B cell (primary cell): ENCODE data around the gene CEP85.

Experiments
- CTCF ChIP-seq: fragments of 200-600 bp; IDR thresholded peaks from one replicate; pipeline ENCODE4 v1.8.0; 2022; ENCODE audit warnings: antibody characterized with exemption, mild to moderate bottlenecking
- EZH2 ChIP-seq: IDR thresholded peaks from 2 replicates; pipeline ENCODE4 v1.6.1; 2012; ENCODE audit warnings: borderline replicate concordance, low read depth, mild to moderate bottlenecking, moderate library complexity, low read length; ENCODE audit not compliant: insufficient read depth, poor library complexity, severe bottlenecking

GRCh38 chr1:26277261-26277661, 43.3 kb downstream of the CEP85 start:
- TF ChIP-seq EZH2 (no peak), CTCF (no peak)
